GM12878 (cell line): Measurements from ENCODE around the gene CYP46A1.

ENCODE experiments used
- JUND ChIP-seq: IDR thresholded peaks from 2 replicates; pipeline ENCODE4 v1.6.1; 2012; ENCODE audit warnings: low read depth, mild to moderate bottlenecking, low read length, improper control_type of control experiment, moderate library complexity
- NBN ChIP-seq: fragments of 450-650 bp; IDR thresholded peaks from 2 replicates; pipeline ENCODE4 v1.6.1; 2016
- NR2F1 ChIP-seq: fragments of 450-650 bp; conservative IDR thresholded peaks from 2 replicates; pipeline ENCODE4 v1.6.1; 2017; ENCODE audit warnings: mild to moderate bottlenecking
- TARDBP ChIP-seq: IDR thresholded peaks from 2 replicates; pipeline ENCODE4 v1.6.1; 2016; ENCODE audit warnings: borderline replicate concordance
- ZBTB33 ChIP-seq: fragments of 450-650 bp; IDR thresholded peaks from 2 replicates; pipeline ENCODE4 v1.6.1; 2017; ENCODE audit warnings: mild to moderate bottlenecking
- ZZZ3 ChIP-seq: IDR thresholded peaks from 2 replicates; pipeline ENCODE4 v1.6.1; 2011; ENCODE audit warnings: low read depth; ENCODE audit not compliant: control insufficient read depth, insufficient read length
- TF ChIP-seq, protein P1 (sequence below), 3 experiments: IDR thresholded peaks in 2 of 3; conservative IDR thresholded peaks in 1 of 3; 2 replicates each; pipeline ENCODE4 v1.5.1; 2011; ENCODE audit warnings: low read depth in 3 of 3, low read length in 3 of 3, mild to moderate bottlenecking in 3 of 3, control low read depth in 2 of 3, moderate library complexity in 2 of 3, inconsistent platforms in 1 of 3, mixed read lengths in 1 of 3; ENCODE audit not compliant: control insufficient read depth in 2 of 3, insufficient read depth in 1 of 3; ENCODE audit errors: extremely low read depth in 1 of 3

DNA sequence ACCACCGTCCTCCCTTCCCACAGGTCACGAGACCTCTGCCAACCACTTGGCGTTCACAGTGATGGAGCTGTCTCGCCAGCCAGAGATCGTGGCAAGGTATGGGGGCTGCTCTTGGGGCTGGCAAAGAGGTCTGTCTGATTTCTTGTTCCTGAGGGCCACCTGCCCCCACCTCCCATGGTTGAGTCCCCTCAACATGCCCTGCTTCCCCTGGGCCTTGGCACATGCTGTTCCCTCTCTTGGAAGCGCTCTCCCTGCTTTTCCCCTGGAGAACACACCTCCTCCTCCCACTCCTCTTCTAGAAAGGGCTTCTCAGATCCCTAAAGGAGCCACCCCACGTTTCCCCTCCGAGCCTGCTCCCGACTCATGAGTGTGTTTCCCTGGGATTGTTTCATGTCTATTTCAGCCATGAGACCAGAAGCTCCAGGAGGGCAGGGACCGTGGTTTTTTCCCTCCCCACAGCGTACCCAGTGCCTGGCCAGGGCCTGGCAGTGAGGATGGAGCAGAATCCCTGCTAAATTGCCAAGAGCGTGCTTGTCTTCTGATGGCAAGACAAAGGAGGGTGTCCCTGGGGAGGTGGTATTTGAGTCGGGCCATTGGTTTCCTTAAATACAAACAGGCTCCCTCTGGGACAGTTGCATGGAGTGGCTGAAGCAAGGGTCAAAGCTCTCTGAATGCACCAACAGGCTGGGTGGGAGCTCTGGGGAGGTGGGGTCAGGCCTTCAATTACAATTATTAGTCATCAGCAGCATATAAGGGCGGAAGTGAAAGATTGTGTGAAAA, 34.1 kb downstream of the CYP46A1 start:
- TF ChIP-seq NR2F1 (peak; percentile 89), JUND (peak; percentile 78), TARDBP (no peak), NBN (no peak), ZBTB33 (no peak), ZZZ3 (no peak)
- TF ChIP-seq, protein P1, sequence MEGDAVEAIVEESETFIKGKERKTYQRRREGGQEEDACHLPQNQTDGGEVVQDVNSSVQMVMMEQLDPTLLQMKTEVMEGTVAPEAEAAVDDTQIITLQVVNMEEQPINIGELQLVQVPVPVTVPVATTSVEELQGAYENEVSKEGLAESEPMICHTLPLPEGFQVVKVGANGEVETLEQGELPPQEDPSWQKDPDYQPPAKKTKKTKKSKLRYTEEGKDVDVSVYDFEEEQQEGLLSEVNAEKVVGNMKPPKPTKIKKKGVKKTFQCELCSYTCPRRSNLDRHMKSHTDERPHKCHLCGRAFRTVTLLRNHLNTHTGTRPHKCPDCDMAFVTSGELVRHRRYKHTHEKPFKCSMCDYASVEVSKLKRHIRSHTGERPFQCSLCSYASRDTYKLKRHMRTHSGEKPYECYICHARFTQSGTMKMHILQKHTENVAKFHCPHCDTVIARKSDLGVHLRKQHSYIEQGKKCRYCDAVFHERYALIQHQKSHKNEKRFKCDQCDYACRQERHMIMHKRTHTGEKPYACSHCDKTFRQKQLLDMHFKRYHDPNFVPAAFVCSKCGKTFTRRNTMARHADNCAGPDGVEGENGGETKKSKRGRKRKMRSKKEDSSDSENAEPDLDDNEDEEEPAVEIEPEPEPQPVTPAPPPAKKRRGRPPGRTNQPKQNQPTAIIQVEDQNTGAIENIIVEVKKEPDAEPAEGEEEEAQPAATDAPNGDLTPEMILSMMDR (IDR thresholded peaks at IDR 0.05 in 2 of 3, conservative IDR thresholded peaks at IDR 0.05 in 1 of 3; ENCODE audit: control insufficient read depth in 2 of 3, extremely low read depth in 1 of 3, insufficient read depth in 1 of 3, low read depth in 3 of 3, low read length in 3 of 3): no peak
